HG03565 (cell line): Measurements from ENCODE around the gene FIZ1.
A peak's percentile ranks its signal among the peaks of the same experiment; 100 is the strongest.
"Not testable (repeated sequence)": the region's sequence is repeated elsewhere in the genome, so short reads cannot be mapped to it uniquely, and the experiment has no call there.

Experiments used
- ATAC-seq: cut with Tn5 transposase; IDR thresholded peaks from one replicate; pipeline ENCODE4 v1.9.1; 2021; ENCODE audit warnings: mild to moderate bottlenecking, moderate library complexity; ENCODE audit not compliant: unreplicated experiment

FIZ1 gene

DNA sequence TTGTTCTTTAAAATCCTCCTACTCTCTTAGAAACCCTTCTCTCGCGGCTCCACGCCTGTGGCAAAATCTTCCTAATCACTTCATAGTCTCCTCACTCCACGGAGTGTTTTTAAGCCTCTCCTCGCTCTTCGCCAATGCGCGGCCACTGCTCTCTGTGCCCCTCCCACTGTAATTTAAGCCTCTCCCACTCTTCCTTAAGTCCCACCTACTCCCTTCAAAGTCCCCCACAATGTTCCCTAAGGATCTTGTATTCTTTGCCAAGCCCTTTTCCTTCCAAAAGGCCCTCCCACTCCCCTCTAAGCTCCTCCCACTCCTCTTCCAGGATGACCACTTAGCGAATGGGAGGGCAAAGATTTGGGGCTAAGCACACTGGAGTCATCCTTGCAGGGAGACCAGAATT, 1.3 kb downstream of the FIZ1 start:
- ATAC-seq, result no peak

DNA sequence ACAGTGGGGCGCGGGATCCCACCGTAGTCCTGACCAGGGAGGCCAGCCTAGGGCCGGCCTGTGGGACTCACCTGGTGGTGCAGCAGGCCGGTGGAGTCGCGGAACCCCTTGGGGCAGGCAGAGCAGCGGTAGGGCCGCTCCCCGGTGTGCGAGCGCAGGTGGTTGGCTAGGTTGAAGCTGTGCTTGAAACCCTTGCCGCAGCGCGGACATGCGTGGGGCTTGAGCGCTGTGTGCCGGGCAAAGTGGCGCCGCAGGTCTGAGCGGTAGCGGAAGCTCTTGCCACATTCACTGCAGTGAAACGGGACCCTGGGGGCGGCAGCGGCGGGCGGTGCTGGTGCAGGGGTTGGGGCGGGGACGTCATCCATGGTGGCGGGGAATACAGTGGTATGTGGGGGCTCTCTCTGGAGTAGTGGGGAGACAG, 1.8 kb downstream of the FIZ1 start:
- ATAC-seq, result no peak

DNA sequence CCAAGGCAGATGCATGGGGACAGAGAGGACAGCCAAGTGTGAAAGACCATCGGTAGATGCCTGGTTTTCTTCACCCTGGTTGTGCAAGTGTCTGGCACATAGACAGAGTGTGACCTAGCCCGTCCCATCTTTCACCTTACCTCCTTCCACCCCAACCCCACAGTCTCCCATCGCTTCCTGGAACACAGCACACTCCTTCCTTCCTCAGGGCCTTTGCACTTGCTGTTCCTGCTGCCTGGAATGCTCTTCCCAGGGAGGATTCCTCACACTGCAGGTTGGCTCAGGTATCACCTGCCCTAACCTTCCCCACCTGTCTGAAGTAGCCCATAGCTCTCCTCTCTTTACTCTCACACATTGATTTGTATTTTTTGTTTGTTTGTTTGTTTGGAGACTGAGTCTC, 3.0 kb downstream of the FIZ1 start:
- no peak for ATAC-seq

DNA sequence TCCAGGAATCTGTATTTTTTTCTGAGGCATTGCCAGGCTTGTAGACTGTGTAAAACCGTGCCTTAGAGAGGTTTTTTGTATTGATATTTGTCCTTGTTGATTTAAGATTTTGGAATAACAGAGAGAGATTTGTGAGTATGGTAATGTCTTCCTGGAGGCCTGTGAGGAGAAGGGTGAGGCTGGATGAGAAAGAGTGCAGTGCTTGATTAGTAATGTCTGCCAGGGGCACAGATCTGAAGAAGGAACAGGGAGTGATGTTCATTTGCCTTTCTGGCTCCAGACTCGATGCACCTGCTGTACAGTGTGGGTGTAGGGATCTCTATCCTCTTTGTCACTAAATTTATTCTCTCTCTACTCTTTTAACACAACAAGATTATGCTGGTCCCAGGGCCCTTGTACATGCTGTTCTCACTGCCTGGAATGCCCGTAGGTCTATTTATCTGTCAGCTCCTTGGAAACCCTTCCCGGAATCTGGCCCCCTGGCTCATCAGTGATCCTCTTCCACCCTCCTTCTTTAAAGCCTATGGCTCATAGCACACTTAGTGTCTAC, 4.2 kb downstream of the FIZ1 start:
- no peak for ATAC-seq

DNA sequence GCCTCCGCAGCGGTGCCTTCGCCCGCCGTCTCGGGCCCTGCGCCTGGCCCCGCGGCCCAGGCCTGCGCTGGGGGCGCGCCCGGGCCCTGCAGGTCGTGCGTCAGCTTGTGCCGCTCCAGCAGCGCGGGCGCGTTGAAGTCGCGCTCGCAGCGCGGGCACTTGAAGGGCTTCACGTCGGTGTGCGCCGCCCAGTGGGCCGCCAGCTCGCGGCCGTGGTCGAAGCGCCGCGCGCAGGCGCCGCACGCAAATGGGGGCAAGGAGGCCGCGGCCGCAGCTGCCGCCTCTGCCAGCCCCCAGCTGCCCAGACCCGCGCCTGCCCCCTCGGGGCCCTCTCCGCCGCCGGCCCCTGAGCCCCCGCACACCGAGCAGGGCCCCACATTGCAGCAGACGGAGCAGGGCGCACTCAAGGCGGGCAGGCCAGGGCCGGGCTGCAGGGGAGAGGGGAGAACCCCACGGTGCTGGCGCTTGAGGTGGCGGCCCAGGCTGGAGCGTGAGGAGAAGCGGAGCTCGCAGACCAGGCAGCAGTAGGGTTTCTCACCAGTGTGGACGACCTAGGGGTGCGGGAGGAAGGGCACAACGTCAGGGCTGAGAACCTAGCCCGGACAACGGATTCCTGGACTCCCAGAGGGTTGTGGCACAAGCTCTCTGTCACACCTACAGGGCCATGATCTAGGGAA, 6.1 kb downstream of the FIZ1 start:
- no peak for ATAC-seq

DNA sequence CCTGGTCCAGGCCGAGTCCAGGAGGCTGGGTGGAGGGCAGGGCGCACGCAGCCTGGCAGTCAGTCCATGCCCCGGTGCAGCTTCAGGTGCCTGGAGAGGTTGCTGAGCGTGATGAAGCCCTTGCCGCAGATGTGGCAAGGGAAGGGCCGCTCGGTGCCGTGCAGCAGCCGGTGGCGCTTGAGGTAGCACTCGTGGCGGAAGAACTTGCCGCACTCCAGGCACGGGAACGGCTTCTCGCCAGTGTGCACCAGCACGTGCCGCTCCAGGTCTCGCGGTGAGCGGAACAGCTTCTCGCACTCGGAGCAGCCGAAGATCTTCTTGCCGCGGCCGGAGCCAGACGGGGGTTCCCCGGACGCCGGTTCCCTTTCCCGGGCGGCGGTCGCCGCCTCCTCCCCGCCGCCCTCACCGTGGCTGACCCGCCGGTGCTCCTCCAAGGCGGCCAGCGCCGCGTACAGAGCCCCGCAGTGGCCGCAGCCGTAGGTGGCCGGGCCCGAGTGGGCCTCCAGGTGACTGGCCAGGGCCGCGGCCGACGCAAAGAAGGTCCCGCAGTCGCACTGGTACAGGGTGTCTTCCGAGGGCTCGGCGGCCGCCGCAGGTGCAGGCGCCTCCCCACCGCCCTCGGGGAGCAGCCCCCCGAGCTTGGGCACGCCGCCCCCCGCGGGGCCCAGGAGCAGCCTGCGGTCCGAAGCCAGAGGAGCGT, 6.8 kb downstream of the FIZ1 start:
- ATAC-seq, result no peak

DNA sequence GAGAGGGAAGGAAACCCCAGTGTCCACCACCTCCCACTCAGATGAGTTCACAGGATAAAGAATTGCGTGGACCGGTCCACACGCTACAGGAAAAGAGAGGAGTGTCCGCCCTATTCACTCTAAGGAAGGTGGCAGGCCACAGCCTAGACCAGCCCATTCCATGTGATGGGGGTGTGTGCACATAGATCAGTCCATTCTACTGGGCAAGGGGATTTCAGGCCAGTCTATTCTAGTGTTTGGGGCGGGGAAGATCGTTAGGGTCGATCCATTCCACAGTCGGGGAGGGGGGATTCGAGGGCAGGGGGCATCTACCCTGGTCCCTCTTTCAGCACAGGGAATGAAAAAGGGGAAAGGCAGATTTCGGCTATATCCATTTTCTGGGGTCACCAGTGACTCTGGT, 7.8 kb downstream of the FIZ1 start:
- no peak for ATAC-seq

DNA sequence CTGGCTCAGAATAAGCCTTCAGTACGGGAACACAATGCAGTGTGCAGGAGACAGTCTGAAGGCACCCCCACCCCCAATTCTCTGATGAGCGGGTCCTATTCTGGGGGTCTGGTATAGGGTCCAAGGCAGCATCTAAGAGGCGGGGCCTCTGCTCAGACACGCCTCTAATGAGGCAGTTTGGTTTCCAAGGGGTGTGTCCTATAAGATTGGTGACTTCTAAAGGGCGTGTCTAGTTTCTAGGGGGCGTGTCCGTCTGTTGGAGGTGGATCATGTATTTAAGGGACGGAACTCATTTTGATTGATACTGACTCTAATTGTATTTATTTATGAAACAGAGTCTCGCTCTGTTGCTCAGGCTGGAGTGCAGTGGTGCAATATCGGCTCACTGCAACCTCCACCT, 8.7 kb downstream of the FIZ1 start:
- ATAC-seq, result no peak

DNA sequence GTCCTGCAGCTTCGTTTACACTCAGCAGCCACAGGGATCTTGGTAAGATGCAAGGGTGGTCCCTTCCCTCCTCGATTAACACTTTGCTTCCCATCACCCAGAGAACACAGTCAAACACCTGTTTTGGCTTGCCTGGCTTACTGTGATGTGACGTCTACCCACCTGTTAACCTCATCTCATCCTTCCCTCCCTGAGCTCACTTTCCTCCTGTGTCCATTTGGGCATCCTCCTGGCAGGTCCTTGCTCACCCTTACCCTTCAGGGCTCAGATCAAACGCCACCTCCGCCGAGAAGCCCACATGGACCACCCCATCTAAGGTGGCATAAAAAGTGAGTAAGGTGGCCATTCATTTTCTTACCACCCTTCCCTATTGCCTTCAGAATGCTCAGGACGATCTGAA, 9.2 kb downstream of the FIZ1 start:
- no peak for ATAC-seq

DNA sequence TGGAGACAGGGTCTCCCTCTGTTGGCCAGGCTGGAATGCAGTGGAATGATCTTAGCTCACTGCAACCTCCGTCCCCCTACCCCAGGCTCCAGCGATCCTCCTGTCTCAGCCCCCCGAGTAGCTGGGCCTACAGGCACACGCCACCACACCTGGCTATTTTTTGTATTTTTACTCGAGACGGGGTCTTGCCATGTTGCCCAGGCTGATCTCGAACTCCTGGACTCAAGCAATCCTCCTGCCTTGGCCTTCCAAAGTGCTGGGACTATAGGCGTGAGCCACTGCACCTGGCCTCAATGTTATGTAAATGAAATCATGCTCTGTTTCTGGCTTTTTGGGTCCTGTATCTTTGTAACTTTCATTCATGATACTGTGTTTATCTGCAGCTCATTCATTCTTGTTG, 10.6 kb downstream of the FIZ1 start:
- ATAC-seq, result no peak

DNA sequence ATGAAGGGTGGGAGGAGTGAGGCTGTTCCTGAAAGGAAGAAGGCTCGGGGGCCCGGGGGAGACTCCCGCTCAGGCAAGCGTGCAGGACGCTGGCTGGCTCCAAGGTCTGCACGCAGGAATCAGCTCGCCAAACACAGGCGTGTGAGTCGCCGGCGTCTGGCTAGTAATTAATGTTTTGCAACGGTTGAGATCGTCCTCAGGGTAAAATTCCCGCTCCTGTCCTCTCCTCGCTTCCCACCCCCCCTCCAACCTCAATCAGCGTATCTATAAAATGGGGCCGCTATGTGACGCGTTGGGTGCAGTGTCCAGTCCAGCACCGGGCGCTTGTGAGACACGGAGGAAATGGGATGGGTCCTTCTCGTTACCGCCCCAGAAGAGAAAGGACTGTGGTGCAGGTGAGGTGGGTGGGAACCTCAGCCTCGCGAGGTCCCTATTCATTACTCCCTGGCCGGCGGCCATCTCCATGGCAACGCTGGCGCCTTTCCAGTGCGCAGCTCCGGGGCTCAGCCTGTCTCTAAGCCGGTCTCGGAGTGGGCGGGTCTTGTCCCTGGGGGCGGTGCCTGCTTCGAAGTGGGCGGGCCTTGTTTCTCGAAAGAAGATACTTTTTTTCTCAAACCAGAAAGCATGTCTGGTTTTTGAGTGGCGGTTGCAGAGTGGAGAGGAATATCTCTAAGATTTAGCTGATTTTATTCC, 12.2 kb downstream of the FIZ1 start:
- peak; percentile 97 for ATAC-seq

DNA sequence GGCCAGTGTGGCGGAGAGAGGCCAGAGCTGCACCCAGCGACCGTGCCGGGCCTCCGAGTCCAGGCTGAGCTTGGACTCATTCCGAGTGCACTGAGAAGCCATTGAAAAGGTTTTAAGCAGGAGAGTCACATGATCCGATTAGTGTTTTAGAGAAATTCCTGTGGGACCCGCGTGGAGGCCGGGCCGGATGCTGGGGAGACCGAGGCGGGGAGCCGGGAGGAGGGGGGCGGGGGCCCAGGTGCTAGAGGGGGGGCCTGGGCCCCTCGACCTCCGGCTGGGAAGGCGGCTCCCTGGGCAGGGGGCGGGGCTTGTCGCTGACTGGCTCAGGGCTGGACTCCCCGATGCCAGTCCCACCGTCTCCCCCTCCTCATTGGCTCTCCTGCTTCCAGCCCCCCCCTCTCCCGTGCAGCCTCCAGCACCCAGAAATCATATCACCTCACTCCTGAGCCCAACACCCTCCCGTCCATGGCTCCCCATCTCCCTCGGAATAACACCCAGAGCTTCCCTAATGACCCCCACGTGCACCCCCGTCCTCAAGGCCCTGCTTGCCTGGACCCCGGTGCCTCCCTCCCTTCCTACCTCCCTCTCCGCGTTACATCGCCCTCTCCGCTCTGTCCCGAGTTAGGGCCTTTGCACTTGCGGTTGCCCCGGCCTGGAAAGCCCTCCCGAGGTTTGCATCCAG, 13.5 kb downstream of the FIZ1 start:
- no peak for ATAC-seq

DNA sequence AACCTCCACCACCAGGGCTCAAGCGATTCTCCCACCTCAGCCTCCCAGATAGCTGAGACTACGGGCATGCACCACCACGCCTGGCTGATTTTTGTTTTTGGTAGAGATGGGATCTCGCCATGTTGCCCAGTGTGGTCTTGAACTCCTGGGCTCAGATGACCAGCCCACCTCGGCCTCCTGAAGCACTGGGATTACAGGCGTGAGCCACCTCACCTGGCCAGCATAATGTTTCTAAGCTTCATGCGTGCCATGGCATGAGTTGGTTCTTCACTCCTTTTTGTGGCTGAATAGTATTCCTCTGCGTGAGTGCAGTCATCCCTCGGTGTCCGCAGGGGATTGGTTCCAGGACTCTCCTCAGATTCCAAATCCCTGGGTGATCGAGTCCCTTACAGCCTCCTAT, 14.4 kb downstream of the FIZ1 start:
- ATAC-seq, result no peak

DNA sequence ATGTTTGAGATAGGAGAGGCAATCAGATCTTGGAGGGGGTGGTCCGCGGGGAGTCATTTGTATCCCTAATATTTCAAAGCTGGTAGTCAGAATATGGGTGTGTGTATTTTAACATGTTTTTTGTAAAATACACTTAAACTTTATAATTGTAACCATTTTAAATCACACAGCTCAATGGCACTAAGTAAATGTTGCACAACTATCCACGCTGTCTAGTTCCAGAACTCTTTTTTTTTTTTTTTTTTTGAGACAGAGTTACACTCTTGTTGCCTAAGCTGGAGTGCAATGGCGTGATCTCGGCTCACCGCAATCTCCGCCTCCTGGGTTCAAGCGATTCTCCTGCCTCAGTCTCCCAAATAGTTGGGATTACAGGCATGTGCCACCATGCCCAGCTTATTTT, 15.4 kb downstream of the FIZ1 start:
- ATAC-seq, result not testable (repeated sequence)

DNA sequence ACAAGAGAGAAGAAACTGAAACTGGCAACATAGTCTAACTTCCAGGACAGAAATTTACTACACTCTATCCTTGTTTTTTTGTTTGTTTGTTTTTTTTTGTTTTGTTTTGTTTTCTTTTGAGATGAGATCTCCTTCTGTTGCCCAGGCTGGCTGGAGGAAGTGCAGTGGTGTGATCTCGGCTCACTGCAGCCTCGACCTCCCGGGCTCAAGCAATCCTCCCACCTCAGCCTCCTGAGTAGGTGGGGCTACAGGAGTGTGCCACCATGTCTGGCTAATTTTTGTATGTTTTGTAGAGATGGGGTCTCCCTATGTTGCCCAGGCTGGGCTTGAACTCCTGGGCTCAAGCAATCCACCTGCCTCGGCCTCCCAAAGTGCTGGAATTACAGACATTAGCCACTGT, 17.0 kb downstream of the FIZ1 start:
- ATAC-seq, result not testable (repeated sequence)

DNA sequence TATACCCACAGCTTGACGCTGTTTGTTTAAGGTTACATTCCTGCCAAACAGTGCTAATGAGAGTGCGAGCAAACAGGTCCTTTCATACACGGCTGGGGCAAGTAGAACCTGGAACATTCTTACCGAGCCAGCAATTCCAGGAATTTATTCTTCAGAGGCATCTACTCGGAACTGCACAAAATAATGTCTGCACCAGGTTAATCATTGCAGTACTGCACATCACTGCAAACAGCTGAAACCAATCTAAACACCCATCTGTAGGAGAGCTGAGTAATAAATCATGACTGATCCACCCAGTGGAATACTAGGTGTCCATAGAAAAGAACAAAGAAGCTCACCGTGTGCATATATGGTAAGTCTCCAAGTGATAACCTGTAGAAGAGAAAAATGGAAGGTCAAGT, 17.5 kb downstream of the FIZ1 start:
- no peak for ATAC-seq

DNA sequence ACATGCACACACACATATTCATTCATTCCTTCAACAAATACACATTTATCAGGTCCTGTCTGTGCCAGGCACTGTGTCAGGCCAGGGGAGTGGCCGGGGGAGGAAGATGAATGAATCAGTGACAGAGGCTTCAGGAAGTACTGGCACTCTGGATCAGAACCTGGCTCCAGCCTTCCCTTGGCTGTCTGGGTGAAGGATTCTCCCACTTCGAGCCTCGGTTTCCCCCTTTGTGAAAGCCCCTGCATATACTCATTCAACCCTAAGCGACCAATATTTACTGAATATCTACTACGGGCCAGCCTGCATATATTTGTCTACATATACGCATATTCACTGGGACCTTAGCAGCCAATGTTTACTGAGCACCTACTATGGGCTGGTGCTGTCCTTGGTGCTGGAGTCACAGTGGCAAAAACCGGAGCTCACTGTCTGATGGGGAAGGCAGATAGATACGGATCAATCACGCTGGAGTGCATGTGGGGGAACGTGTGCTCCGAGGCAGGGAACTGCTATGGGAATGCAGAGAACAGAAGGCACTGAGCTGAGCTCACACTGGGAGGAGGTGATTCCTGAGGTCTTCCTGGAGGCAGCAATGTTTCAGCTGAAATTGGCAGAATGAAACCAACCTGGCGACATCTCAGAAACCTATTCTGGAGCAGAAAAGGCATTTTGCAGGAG, 18.0 kb downstream of the FIZ1 start:
- no peak for ATAC-seq

DNA sequence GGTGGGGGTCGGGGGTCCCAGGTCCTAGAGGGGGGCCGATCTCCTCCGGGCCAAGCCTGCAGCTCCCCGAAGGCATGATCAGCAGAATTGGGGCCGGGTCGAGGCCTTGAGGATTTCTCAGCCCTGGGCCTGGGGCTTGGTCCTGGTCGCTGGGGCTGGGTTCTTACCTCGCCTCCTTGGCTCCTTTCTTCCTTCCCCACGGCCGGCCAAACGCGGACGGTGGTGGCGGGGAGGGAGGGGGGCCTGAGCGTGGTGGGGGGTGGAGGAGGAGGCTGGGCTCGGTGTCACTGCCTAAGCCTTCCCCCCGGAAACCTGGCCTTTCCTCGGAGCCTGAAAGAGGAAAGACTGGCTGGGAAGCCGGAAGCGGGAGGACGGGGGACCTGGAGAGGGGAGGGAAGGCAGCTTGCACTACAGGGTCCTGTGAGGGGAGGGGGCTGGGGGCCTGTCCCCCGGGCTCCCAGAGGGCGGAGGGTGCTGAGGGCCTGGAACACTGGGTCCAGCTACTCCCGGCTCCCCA, 18.6 kb downstream of the FIZ1 start, which contains the start of gene ZNF579:
ZNF579 (minus strand) TSS at position 221 of the 517 bp plus-strand sequence. CDS start 1,209 bp downstream, outside the sequence.
- no peak for ATAC-seq

DNA sequence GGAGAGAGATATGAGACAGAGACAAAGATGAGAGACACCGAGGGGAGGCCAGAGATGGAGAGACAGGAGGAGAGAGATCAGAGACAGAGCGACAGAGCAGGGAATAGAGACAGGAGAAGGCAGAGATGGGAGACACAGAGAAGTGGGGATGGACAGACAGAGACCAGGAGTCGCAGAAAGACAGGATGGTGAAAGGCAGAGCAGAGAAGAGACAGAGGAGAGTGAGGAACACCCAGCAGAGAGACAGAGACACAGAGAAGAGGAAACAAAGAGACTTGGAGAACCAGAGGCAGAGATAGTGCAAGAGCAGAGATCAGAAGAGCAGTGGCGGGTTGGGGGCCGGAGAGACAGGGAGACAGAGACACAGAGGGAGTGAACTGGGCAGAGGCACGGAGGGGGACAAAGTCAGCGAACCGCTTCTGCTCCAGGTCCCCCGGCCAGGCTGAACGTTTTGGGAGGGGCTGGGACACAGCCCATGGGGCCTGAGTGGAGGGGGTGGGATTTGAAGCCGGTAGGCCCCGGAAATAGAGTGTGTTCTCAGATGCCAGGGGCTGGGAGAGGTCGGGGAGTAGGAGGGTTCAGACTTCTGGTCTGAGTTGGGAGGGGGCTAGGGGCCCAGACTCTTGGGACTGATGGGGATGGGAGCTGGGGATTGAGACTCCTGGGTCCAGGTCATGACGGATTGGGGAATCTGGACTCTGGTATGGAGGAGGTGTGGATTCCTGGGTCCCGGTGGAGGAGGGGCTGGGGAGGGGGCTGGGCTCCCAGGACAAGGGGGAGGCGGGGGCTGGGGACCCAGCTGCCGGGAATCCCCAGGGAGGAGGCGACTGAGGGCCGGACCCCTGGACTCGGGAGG, 19.3 kb downstream of the FIZ1 start:
- ATAC-seq, result no peak
